ENCODE results near the gene EML6. TPM values are rescaled to one million over a fixed set of nuclear protein-coding genes. Genes with fewer than 3 reads are reported as not detected.
A peak's percentile ranks its signal among the peaks of the same experiment; 100 is the strongest.

The EML6 gene
- total and polyA plus RNA-seq, 2 of the 8 experiments (the other 6 are each of a cell fraction or from before 2014, with no cell fraction given), result 1.2 to 1.6 TPM

- Histone ChIP-seq H3K56ac (replicated peaks; ENCODE audit: insufficient read length, low read depth, low read length) (no peak overlapping the region), H3K9ac (replicated peaks in 1 of 4; ENCODE audit: extremely low read depth in 1 of 4, low read depth in 3 of 4, low read length in 3 of 4) (no peak overlapping the region), H3K79me2 (ENCODE audit: control insufficient read depth in 1 of 2, insufficient read depth in 2 of 2, low read length in 2 of 2) (peaks cover 32 to 99% of the 10 kb centered on the region in 2 experiments), H2BK120ac (replicated peaks; ENCODE audit: low read depth, low read length) (no peak overlapping the region), H4K8ac (ENCODE audit: extremely low read depth, insufficient read depth, low read length) (no peak overlapping the region), H2BK12ac (ENCODE audit: low read depth, low read length) (no peak overlapping the region), H3K4me3 (ENCODE audit: extremely low read depth in 1 of 4, insufficient read depth in 2 of 4, low read depth in 3 of 4, low read length in 4 of 4) (peak overlapping the region in 1 of 4 experiments; percentile 17; a peak in 1 of 8 replicates), H2BK15ac (ENCODE audit: low read length) (no peak overlapping the region), H3K79me1 (ENCODE audit: low read depth, low read length) (peaks cover 3% of the 10 kb centered on the region; the same call in 1 of the 2 replicates), H2AFZ (ENCODE audit: low read length) (no peak overlapping the region), H2AK5ac (ENCODE audit: low read depth, low read length) (no peak overlapping the region), H3K36me3 (ENCODE audit: control insufficient read depth in 2 of 4, insufficient read depth in 4 of 4, low read length in 3 of 4) (no peaks in the 10 kb centered on the region), H3K4me1 (replicated peaks in 1 of 4; ENCODE audit: control insufficient read depth in 3 of 4, insufficient read depth in 4 of 4, low read length in 3 of 4) (peaks cover 2 to 14% (median 12%) of the 10 kb centered on the region in 4 experiments; a peak in 5 of 7 replicates), H3K4me2 (ENCODE audit: insufficient read depth in 1 of 2, low read depth in 2 of 2, low read length in 2 of 2) (peak overlapping the region; percentile 6 to 30), H2BK20ac (ENCODE audit: low read length) (no peak overlapping the region), H2BK5ac (ENCODE audit: low read depth, low read length) (no peak overlapping the region), H3K23me2 (ENCODE audit: low read depth, low read length) (peaks cover 3% of the 10 kb centered on the region; the same call in 1 of the 2 replicates), H3K27me3 (replicated peaks in 1 of 4; ENCODE audit: control insufficient read depth in 3 of 4, extremely low read depth in 1 of 4, insufficient read depth in 3 of 4, low read length in 3 of 4) (no peaks in the 10 kb centered on the region), H3K14ac (ENCODE audit: insufficient read length) (no peak overlapping the region), H3K27ac (ENCODE audit: low read depth, low read length) (no peak overlapping the region), H4K91ac (replicated peaks; ENCODE audit: insufficient read length, low read length) (no peak overlapping the region), H4K5ac (ENCODE audit: insufficient read length, low read depth, low read length) (peak overlapping the region; percentile 71), H4K20me1 (replicated peaks in 1 of 2; ENCODE audit: control insufficient read depth in 1 of 2, insufficient read depth in 2 of 2, low read length in 2 of 2) (peaks cover 8 to 21% of the 10 kb centered on the region in 2 experiments), H3K9me3 (ENCODE audit: insufficient read depth in 2 of 2, low read depth in 1 of 2, low read length in 1 of 2) (no peaks in the 10 kb centered on the region), H3K18ac (ENCODE audit: extremely low read depth, low read length) (no peak overlapping the region), H3K23ac (ENCODE audit: insufficient read length) (no peak overlapping the region), H3K4ac (replicated peaks; ENCODE audit: insufficient read length, low read depth, low read length) (no peak overlapping the region)
- ChIA-PET POLR2A (ENCODE audit: partially characterized antibody) (interaction anchor here (0.8 to 2.8 kb wide), 7 partner anchors 9 to 114 kb away, joined by 3 to 8 read pairs (median 3); no protein-coding TSS in a partner anchor), CTCF (ENCODE audit: partially characterized antibody) (interaction anchor here (1.1 to 2.1 kb wide), 3 partner anchors 12 to 155 kb away, joined by 3 to 5 read pairs (median 3); no protein-coding TSS in a partner anchor)
- DNase-seq (ENCODE audit: low read depth in 1 of 2, low spot score in 2 of 2) (no peak), FAIRE-seq (no peak)
- TF ChIP-seq ATF2 (IDR thresholded peaks at IDR 0.05; ENCODE audit: low read length) (no peak), JUND (IDR thresholded peaks at IDR 0.05; ENCODE audit: low read length) (peak; percentile 78)
- 30% methylated on average over 5 of the region's 5 CpGs; no CpG with 5 or more reads in 1 of the 2 experiments for WGBS, 2 experiments (ENCODE audit: extremely low coverage in 1 of 2, insufficient coverage in 1 of 2, insufficient read length in 1 of 2, insufficient replicate concordance in 2 of 2, low coverage in 1 of 2, low lambda C conversion rate in 2 of 2, missing lambda C conversion rate in 1 of 2)
These were observed 296.2 kb downstream of the EML6 start for GRCh38 chr2:55019526-55020258.
